Esophagus muscularis mucosa (tissue), 3 donors: ENCODE measurements around the gene IMP4.

ENCODE experiments used
- CTCF ChIP-seq, 3 experiments: fragments of 200-600 bp in 2 of 3; fragments of 450-650 bp in 1 of 3; sonication (generic) in 2 of 3; IDR thresholded peaks; one replicate each; pipeline ENCODE4 v1.5.1; 2017 to 2019; ENCODE audit warnings: antibody characterized with exemption in 3 of 3, mild to moderate bottlenecking in 2 of 3, moderate library complexity in 1 of 3
- POLR2A ChIP-seq: fragments of 450-650 bp; IDR thresholded peaks from one replicate; pipeline ENCODE4 v1.6.1; 2017; ENCODE audit warnings: antibody characterized with exemption, moderate library complexity, mild to moderate bottlenecking, low read depth
- POLR2AphosphoS5 ChIP-seq, 2 donors: sonication (generic); formaldehyde crosslinking; IDR thresholded peaks; one replicate each; pipeline ENCODE4 v1.6.1; 2017; ENCODE audit warnings: antibody characterized with exemption in 2 of 2

- TF ChIP-seq CTCF (IDR thresholded peaks at IDR 0.05) (peak in 1 of 3 experiments; percentile 7), POLR2AphosphoS5 (IDR thresholded peaks at IDR 0.05) (peak; percentile 41 to 63), POLR2A (no peak)
Observed at GRCh38 chr2:130336877-130337734, 5.6 kb upstream of the IMP4 start.
